Measurements from ENCODE around the gene GAS7.

The GAS7 gene

GRCh38 chr17:9941305-9941704 lies 257.1 kb downstream of the GAS7 start:
- no peaks in the 10 kb centered on the region for H3K79me1 ChIP-seq (ENCODE audit: low read length)
- H3K56ac ChIP-seq (ENCODE audit: low read length): no peak overlapping the region
- no CpG with 5 or more reads among the region's 13 CpGs for WGBS (ENCODE audit: extremely low coverage, insufficient coverage, low lambda C conversion rate)
- H2BK15ac ChIP-seq (replicated peaks; ENCODE audit: low read depth): no peak overlapping the region
- H2BK5ac ChIP-seq (ENCODE audit: low read length): no peak overlapping the region
- H3K27me3 ChIP-seq (ENCODE audit: insufficient read depth, low read length, poor library complexity): no peaks in the 10 kb centered on the region
- H3K27ac ChIP-seq (ENCODE audit: low read depth, low read length): no peak overlapping the region
- H4K8ac ChIP-seq (ENCODE audit: low read depth, low read length): no peak overlapping the region
- no peak overlapping the region for H2AK5ac ChIP-seq (ENCODE audit: low read length)
- no peaks in the 10 kb centered on the region for H3K79me2 ChIP-seq (ENCODE audit: control insufficient read depth, insufficient read depth, low read length)
- H2BK120ac ChIP-seq (ENCODE audit: low read depth, low read length): no peak overlapping the region
- H3K18ac ChIP-seq (ENCODE audit: low read length): no peak overlapping the region
- no peak overlapping the region for H3K4ac ChIP-seq (ENCODE audit: low read depth, low read length)
- no peak overlapping the region for H3K4me2 ChIP-seq (ENCODE audit: low read length)
- no peaks in the 10 kb centered on the region for H3K4me1 ChIP-seq (ENCODE audit: control insufficient read depth, low read depth, low read length)
- no peak overlapping the region for H3K23ac ChIP-seq (ENCODE audit: low read length)
- no peak overlapping the region for H3K9ac ChIP-seq (ENCODE audit: low read length)
- DNase-seq: no peak
- H3K36me3 ChIP-seq (ENCODE audit: control insufficient read depth, insufficient read depth, low read length): no peaks in the 10 kb centered on the region
- H4K5ac ChIP-seq (ENCODE audit: low read length): no peak overlapping the region
- no peak overlapping the region for H3K4me3 ChIP-seq (ENCODE audit: low read length)

GRCh38 chr17:9940841-9941240 lies 257.6 kb downstream of the GAS7 start:
- H3K36me3 ChIP-seq (ENCODE audit: control insufficient read depth, insufficient read depth, low read length): no peaks in the 10 kb centered on the region
- H3K27me3 ChIP-seq (ENCODE audit: insufficient read depth, low read length, poor library complexity): no peaks in the 10 kb centered on the region
- H3K9ac ChIP-seq (ENCODE audit: low read length): no peak overlapping the region
- H3K56ac ChIP-seq (ENCODE audit: low read length): no peak overlapping the region
- no peak overlapping the region for H3K4ac ChIP-seq (ENCODE audit: low read depth, low read length)
- H3K4me2 ChIP-seq (ENCODE audit: low read length): no peak overlapping the region
- H3K4me1 ChIP-seq (ENCODE audit: control insufficient read depth, low read depth, low read length): no peaks in the 10 kb centered on the region
- H4K8ac ChIP-seq (ENCODE audit: low read depth, low read length): no peak overlapping the region
- H3K79me2 ChIP-seq (ENCODE audit: control insufficient read depth, insufficient read depth, low read length): no peaks in the 10 kb centered on the region
- H3K4me3 ChIP-seq (ENCODE audit: low read length): no peak overlapping the region
- H2BK120ac ChIP-seq (ENCODE audit: low read depth, low read length): no peak overlapping the region
- no peak overlapping the region for H3K18ac ChIP-seq (ENCODE audit: low read length)
- no peak for DNase-seq
- H3K79me1 ChIP-seq (ENCODE audit: low read length): no peaks in the 10 kb centered on the region
- no peak overlapping the region for H3K23ac ChIP-seq (ENCODE audit: low read length)
- no CpG with 5 or more reads among the region's 9 CpGs for WGBS (ENCODE audit: extremely low coverage, insufficient coverage, low lambda C conversion rate)
- no peak overlapping the region for H2BK5ac ChIP-seq (ENCODE audit: low read length)
- H2BK15ac ChIP-seq (replicated peaks; ENCODE audit: low read depth): no peak overlapping the region
- no peak overlapping the region for H2AK5ac ChIP-seq (ENCODE audit: low read length)
- no peak overlapping the region for H3K27ac ChIP-seq (ENCODE audit: low read depth, low read length)
- no peak overlapping the region for H4K5ac ChIP-seq (ENCODE audit: low read length)

- no peak overlapping the region for H3K27ac ChIP-seq (ENCODE audit: low read depth, low read length)
- H3K23ac ChIP-seq (ENCODE audit: low read length): no peak overlapping the region
- no peak overlapping the region for H3K56ac ChIP-seq (ENCODE audit: low read length)
- H3K18ac ChIP-seq (ENCODE audit: low read length): no peak overlapping the region
- no peak overlapping the region for H3K4me3 ChIP-seq (ENCODE audit: low read length)
- H4K8ac ChIP-seq (ENCODE audit: low read depth, low read length): no peak overlapping the region
- no peaks in the 10 kb centered on the region for H3K79me1 ChIP-seq (ENCODE audit: low read length)
- no peak overlapping the region for H2AK5ac ChIP-seq (ENCODE audit: low read length)
- no peak overlapping the region for H2BK5ac ChIP-seq (ENCODE audit: low read length)
- no CpG with 5 or more reads among the region's 1 CpG for WGBS (ENCODE audit: extremely low coverage, insufficient coverage, low lambda C conversion rate)
- no peaks in the 10 kb centered on the region for H3K4me1 ChIP-seq (ENCODE audit: control insufficient read depth, low read depth, low read length)
- H3K79me2 ChIP-seq (ENCODE audit: control insufficient read depth, insufficient read depth, low read length): no peaks in the 10 kb centered on the region
- no peak overlapping the region for H3K4me2 ChIP-seq (ENCODE audit: low read length)
- H3K36me3 ChIP-seq (ENCODE audit: control insufficient read depth, insufficient read depth, low read length): no peaks in the 10 kb centered on the region
- H3K4ac ChIP-seq (ENCODE audit: low read depth, low read length): no peak overlapping the region
- H2BK120ac ChIP-seq (ENCODE audit: low read depth, low read length): no peak overlapping the region
- no peak overlapping the region for H4K5ac ChIP-seq (ENCODE audit: low read length)
- no peak for DNase-seq
- H2BK15ac ChIP-seq (replicated peaks; ENCODE audit: low read depth): no peak overlapping the region
- no peak overlapping the region for H3K9ac ChIP-seq (ENCODE audit: low read length)
- H3K27me3 ChIP-seq (ENCODE audit: insufficient read depth, low read length, poor library complexity): no peaks in the 10 kb centered on the region
Observed at GRCh38 chr17:9938764-9939163, 259.6 kb downstream of the GAS7 start.

GRCh38 chr17:9937901-9938300 lies 260.5 kb downstream of the GAS7 start:
- Histone ChIP-seq H3K4me3 (ENCODE audit: low read length) (no peak overlapping the region), H3K4me1 (ENCODE audit: control insufficient read depth, low read depth, low read length) (no peaks in the 10 kb centered on the region), H3K56ac (ENCODE audit: low read length) (no peak overlapping the region), H3K23ac (ENCODE audit: low read length) (no peak overlapping the region), H2AK5ac (ENCODE audit: low read length) (no peak overlapping the region), H3K18ac (ENCODE audit: low read length) (no peak overlapping the region), H4K8ac (ENCODE audit: low read depth, low read length) (no peak overlapping the region), H3K4me2 (ENCODE audit: low read length) (no peak overlapping the region), H3K36me3 (ENCODE audit: control insufficient read depth, insufficient read depth, low read length) (no peaks in the 10 kb centered on the region), H3K9ac (ENCODE audit: low read length) (no peak overlapping the region), H2BK120ac (ENCODE audit: low read depth, low read length) (no peak overlapping the region), H3K79me1 (ENCODE audit: low read length) (no peaks in the 10 kb centered on the region), H4K5ac (ENCODE audit: low read length) (no peak overlapping the region), H2BK15ac (replicated peaks; ENCODE audit: low read depth) (no peak overlapping the region), H2BK5ac (ENCODE audit: low read length) (no peak overlapping the region), H3K27me3 (ENCODE audit: insufficient read depth, low read length, poor library complexity) (no peaks in the 10 kb centered on the region), H3K4ac (ENCODE audit: low read depth, low read length) (no peak overlapping the region), H3K79me2 (ENCODE audit: control insufficient read depth, insufficient read depth, low read length) (no peaks in the 10 kb centered on the region), H3K27ac (ENCODE audit: low read depth, low read length) (no peak overlapping the region)
- DNase-seq: no peak
- WGBS (ENCODE audit: extremely low coverage, insufficient coverage, low lambda C conversion rate): no CpG with 5 or more reads among the region's 9 CpGs

- no peaks in the 10 kb centered on the region for H3K79me1 ChIP-seq (ENCODE audit: low read length)
- no peak overlapping the region for H4K8ac ChIP-seq (ENCODE audit: low read depth, low read length)
- no peaks in the 10 kb centered on the region for H3K27me3 ChIP-seq (ENCODE audit: insufficient read depth, low read length, poor library complexity)
- H3K23ac ChIP-seq (ENCODE audit: low read length): no peak overlapping the region
- H3K27ac ChIP-seq (ENCODE audit: low read depth, low read length): no peak overlapping the region
- no CpG with 5 or more reads among the region's 13 CpGs for WGBS (ENCODE audit: extremely low coverage, insufficient coverage, low lambda C conversion rate)
- DNase-seq: no peak
- no peak overlapping the region for H3K56ac ChIP-seq (ENCODE audit: low read length)
- H2BK5ac ChIP-seq (ENCODE audit: low read length): no peak overlapping the region
- H3K18ac ChIP-seq (ENCODE audit: low read length): no peak overlapping the region
- no peak overlapping the region for H2BK15ac ChIP-seq (replicated peaks; ENCODE audit: low read depth)
- no peaks in the 10 kb centered on the region for H3K79me2 ChIP-seq (ENCODE audit: control insufficient read depth, insufficient read depth, low read length)
- no peaks in the 10 kb centered on the region for H3K4me1 ChIP-seq (ENCODE audit: control insufficient read depth, low read depth, low read length)
- H3K4me3 ChIP-seq (ENCODE audit: low read length): no peak overlapping the region
- no peak overlapping the region for H3K9ac ChIP-seq (ENCODE audit: low read length)
- H3K36me3 ChIP-seq (ENCODE audit: control insufficient read depth, insufficient read depth, low read length): no peaks in the 10 kb centered on the region
- H4K5ac ChIP-seq (ENCODE audit: low read length): no peak overlapping the region
- H3K4me2 ChIP-seq (ENCODE audit: low read length): no peak overlapping the region
- no peak overlapping the region for H2AK5ac ChIP-seq (ENCODE audit: low read length)
- no peak overlapping the region for H3K4ac ChIP-seq (ENCODE audit: low read depth, low read length)
- no peak overlapping the region for H2BK120ac ChIP-seq (ENCODE audit: low read depth, low read length)
Observed at GRCh38 chr17:9937241-9937761, 261.1 kb downstream of the GAS7 start.

GRCh38 chr17:9936095-9936494 lies 262.3 kb downstream of the GAS7 start:
- no peak overlapping the region for H4K8ac ChIP-seq (ENCODE audit: low read depth, low read length)
- no peak overlapping the region for H3K27ac ChIP-seq (ENCODE audit: low read depth, low read length)
- no peak overlapping the region for H2BK5ac ChIP-seq (ENCODE audit: low read length)
- no peak overlapping the region for H3K4ac ChIP-seq (ENCODE audit: low read depth, low read length)
- no peak overlapping the region for H2BK120ac ChIP-seq (ENCODE audit: low read depth, low read length)
- no peak overlapping the region for H3K23ac ChIP-seq (ENCODE audit: low read length)
- H3K4me2 ChIP-seq (ENCODE audit: low read length): no peak overlapping the region
- H2BK15ac ChIP-seq (replicated peaks; ENCODE audit: low read depth): no peak overlapping the region
- WGBS (ENCODE audit: extremely low coverage, insufficient coverage, low lambda C conversion rate): no CpG with 5 or more reads among the region's 3 CpGs
- no peak overlapping the region for H4K5ac ChIP-seq (ENCODE audit: low read length)
- no peaks in the 10 kb centered on the region for H3K79me2 ChIP-seq (ENCODE audit: control insufficient read depth, insufficient read depth, low read length)
- no peak for DNase-seq
- no peak overlapping the region for H2AK5ac ChIP-seq (ENCODE audit: low read length)
- no peaks in the 10 kb centered on the region for H3K79me1 ChIP-seq (ENCODE audit: low read length)
- H3K56ac ChIP-seq (ENCODE audit: low read length): no peak overlapping the region
- no peaks in the 10 kb centered on the region for H3K27me3 ChIP-seq (ENCODE audit: insufficient read depth, low read length, poor library complexity)
- H3K4me1 ChIP-seq (ENCODE audit: control insufficient read depth, low read depth, low read length): no peaks in the 10 kb centered on the region
- H3K4me3 ChIP-seq (ENCODE audit: low read length): no peak overlapping the region
- H3K9ac ChIP-seq (ENCODE audit: low read length): no peak overlapping the region
- H3K18ac ChIP-seq (ENCODE audit: low read length): no peak overlapping the region
- no peaks in the 10 kb centered on the region for H3K36me3 ChIP-seq (ENCODE audit: control insufficient read depth, insufficient read depth, low read length)

Data from mesendoderm (in vitro differentiated cells).